ENCODE measurements around the gene CDH23. TPM values are rescaled to one million over a fixed set of nuclear protein-coding genes. Genes with fewer than 3 reads are reported as not detected.

Gene CDH23
- total and polyA plus RNA-seq, 2 donors (not counting 1 experiment from before 2014, with no cell fraction given) = 0.37 to 0.89 TPM

- no peak for ATAC-seq (ENCODE audit: low read depth)
- Histone ChIP-seq H3K9ac (ENCODE audit: low read length) (no peak overlapping the region), H3K9me3 (ENCODE audit: control extremely low read depth in 1 of 3, control insufficient read depth in 2 of 3, insufficient read depth in 1 of 3, low read length in 2 of 3) (no peaks in the 10 kb centered on the region), H3K79me2 (ENCODE audit: control insufficient read depth, insufficient read depth, low read length) (peaks cover 32% of the 10 kb centered on the region), H3K4me1 (ENCODE audit: control insufficient read depth in 2 of 2, insufficient read depth in 2 of 2, low read length in 2 of 2) (peaks cover 16 to 20% of the 10 kb centered on the region in 2 donors), H3K36me3 (replicated peaks in 1 of 2; ENCODE audit: control extremely low read depth in 1 of 2, control insufficient read depth in 1 of 2, extremely low read depth in 1 of 2, insufficient read depth in 2 of 2, low read length in 1 of 2) (peaks cover 7 to 85% of the 10 kb centered on the region in 2 experiments), H3K4me2 (replicated peaks; ENCODE audit: low read depth, low read length, poor library complexity, severe bottlenecking) (no peak overlapping the region), H4K20me1 (ENCODE audit: control insufficient read depth, insufficient read depth, low read length, poor library complexity, severe bottlenecking) (peaks cover 36% of the 10 kb centered on the region), H3K27ac (ENCODE audit: low read length in 2 of 2) (no peak overlapping the region), H3K27me3 (replicated peaks in 1 of 4; ENCODE audit: control extremely low read depth in 1 of 4, control insufficient read depth in 3 of 4, insufficient read depth in 4 of 4, low read length in 3 of 4) (no peaks in the 10 kb centered on the region), H2AFZ (ENCODE audit: insufficient read depth, low read depth, low read length, poor library complexity, severe bottlenecking) (no peak overlapping the region), H3K4me3 (ENCODE audit: control extremely low read depth in 1 of 5, extremely low read depth in 1 of 5, insufficient read depth in 1 of 5, low read depth in 2 of 5, low read length in 4 of 5) (peak overlapping the region in 1 of 5 experiments; percentile 26)
- DNase-seq = no peak
- no peaks in the 10 kb centered on the region for H3K9me3 Mint-ChIP-seq (ENCODE audit: insufficient read depth)
- no peak for TF ChIP-seq EZH2 (IDR thresholded peaks at IDR 0.05; ENCODE audit: borderline replicate concordance, insufficient read depth, low read depth, low read length, poor library complexity, severe bottlenecking)
- TF ChIP-seq CTCF (IDR thresholded peaks at IDR 0.05) = no peak
- CTCF ChIA-PET = interaction anchor here (0.5 to 1.7 kb wide), 2 partner anchors 67 to 361 kb away, joined by 3 to 7 read pairs; no protein-coding TSS in a partner anchor
- no peaks in the 10 kb centered on the region for H3K27me3 Mint-ChIP-seq
- intact Hi-C loops (cut with micrococcal nuclease) = no loop called here
- H3K4me3 Mint-ChIP-seq = no peak overlapping the region
- no peak overlapping the region for H3K27ac Mint-ChIP-seq
- POLR2A ChIA-PET = no interaction called here
- H3K4me1 Mint-ChIP-seq = peaks cover 27% of the 10 kb centered on the region
- 100% methylated on average over 4 of the region's 7 CpGs for WGBS (ENCODE audit: insufficient coverage)
Observed at GRCh38 chr10:71828702-71829101, 432.0 kb downstream of the CDH23 start.

GRCh38 chr10:71829171-71829570 is 432.5 kb downstream of the CDH23 start:
- Mint-ChIP-seq H3K4me3 (no peak overlapping the region), H3K27ac (peak overlapping the region; percentile 55), H3K4me1 (peaks cover 32% of the 10 kb centered on the region), H3K27me3 (no peaks in the 10 kb centered on the region), H3K9me3 (ENCODE audit: insufficient read depth) (no peaks in the 10 kb centered on the region)
- intact Hi-C loops (cut with micrococcal nuclease) = no loop called here
- Histone ChIP-seq H3K36me3 (replicated peaks in 1 of 2; ENCODE audit: control extremely low read depth in 1 of 2, control insufficient read depth in 1 of 2, extremely low read depth in 1 of 2, insufficient read depth in 2 of 2, low read length in 1 of 2) (peaks cover 7 to 82% of the 10 kb centered on the region in 2 experiments), H3K4me3 (ENCODE audit: control extremely low read depth in 1 of 5, extremely low read depth in 1 of 5, insufficient read depth in 1 of 5, low read depth in 2 of 5, low read length in 4 of 5) (no peak overlapping the region), H3K9me3 (ENCODE audit: control extremely low read depth in 1 of 3, control insufficient read depth in 2 of 3, insufficient read depth in 1 of 3, low read length in 2 of 3) (no peaks in the 10 kb centered on the region), H3K4me1 (ENCODE audit: control insufficient read depth in 2 of 2, insufficient read depth in 2 of 2, low read length in 2 of 2) (peaks cover 21 to 25% of the 10 kb centered on the region in 2 donors), H2AFZ (ENCODE audit: insufficient read depth, low read depth, low read length, poor library complexity, severe bottlenecking) (no peak overlapping the region), H3K27me3 (replicated peaks in 1 of 4; ENCODE audit: control extremely low read depth in 1 of 4, control insufficient read depth in 3 of 4, insufficient read depth in 4 of 4, low read length in 3 of 4) (no peaks in the 10 kb centered on the region), H3K9ac (ENCODE audit: low read length) (no peak overlapping the region), H3K79me2 (ENCODE audit: control insufficient read depth, insufficient read depth, low read length) (peaks cover 37% of the 10 kb centered on the region), H3K27ac (ENCODE audit: low read length in 2 of 2) (no peak overlapping the region), H3K4me2 (replicated peaks; ENCODE audit: low read depth, low read length, poor library complexity, severe bottlenecking) (no peak overlapping the region), H4K20me1 (ENCODE audit: control insufficient read depth, insufficient read depth, low read length, poor library complexity, severe bottlenecking) (peaks cover 41% of the 10 kb centered on the region)
- CTCF ChIA-PET = interaction anchor here (0.7 to 2.3 kb wide), 3 partner anchors 67 to 121 kb away, joined by 3 to 19 read pairs (median 7); no protein-coding TSS in a partner anchor
- ATAC-seq (ENCODE audit: low read depth) (no peak), DNase-seq (no peak)
- TF ChIP-seq CTCF (IDR thresholded peaks at IDR 0.05) = no peak
- TF ChIP-seq EZH2 (IDR thresholded peaks at IDR 0.05; ENCODE audit: borderline replicate concordance, insufficient read depth, low read depth, low read length, poor library complexity, severe bottlenecking) = no peak
- POLR2A ChIA-PET = no interaction called here
- 92% methylated on average over 2 of the region's 5 CpGs for WGBS (ENCODE audit: insufficient coverage)
